ENCODE results near the gene C12orf57.

The C12orf57 gene

DNA sequence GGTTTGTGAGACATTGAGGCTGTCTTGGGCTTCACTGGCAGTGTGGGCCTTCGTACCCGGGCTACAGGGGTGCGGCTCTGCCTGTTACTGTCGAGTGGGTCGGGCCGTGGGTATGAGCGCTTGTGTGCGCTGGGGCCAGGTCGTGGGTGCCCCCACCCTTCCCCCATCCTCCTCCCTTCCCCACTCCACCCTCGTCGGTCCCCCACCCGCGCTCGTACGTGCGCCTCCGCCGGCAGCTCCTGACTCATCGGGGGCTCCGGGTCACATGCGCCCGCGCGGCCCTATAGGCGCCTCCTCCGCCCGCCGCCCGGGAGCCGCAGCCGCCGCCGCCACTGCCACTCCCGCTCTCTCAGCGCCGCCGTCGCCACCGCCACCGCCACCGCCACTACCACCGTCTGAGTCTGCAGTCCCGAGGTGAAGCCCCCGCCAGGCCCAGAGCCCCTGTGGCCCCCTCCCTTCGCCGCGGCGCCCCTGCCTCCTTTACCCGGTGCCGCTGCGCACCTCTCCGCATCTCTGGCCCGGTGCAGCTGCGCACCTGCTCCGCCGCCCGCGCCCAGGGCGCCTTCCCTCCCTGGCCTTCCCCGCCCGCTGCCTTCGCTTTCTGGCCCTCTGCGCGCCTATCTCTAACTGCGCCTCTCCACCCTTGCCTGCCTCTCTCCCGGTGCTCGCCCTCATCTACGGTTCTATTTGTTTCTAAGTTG is 29.4 kb upstream of the C12orf57 start, which contains the start of gene ENO2:
Gene ENO2 (plus strand): TSS at position 335 of the 701 bp plus-strand sequence. CDS start 1,253 bp downstream, outside the sequence.
- DNase-seq (ENCODE audit: extremely low read depth, low read depth): no peak
- TF ChIP-seq, protein P1, sequence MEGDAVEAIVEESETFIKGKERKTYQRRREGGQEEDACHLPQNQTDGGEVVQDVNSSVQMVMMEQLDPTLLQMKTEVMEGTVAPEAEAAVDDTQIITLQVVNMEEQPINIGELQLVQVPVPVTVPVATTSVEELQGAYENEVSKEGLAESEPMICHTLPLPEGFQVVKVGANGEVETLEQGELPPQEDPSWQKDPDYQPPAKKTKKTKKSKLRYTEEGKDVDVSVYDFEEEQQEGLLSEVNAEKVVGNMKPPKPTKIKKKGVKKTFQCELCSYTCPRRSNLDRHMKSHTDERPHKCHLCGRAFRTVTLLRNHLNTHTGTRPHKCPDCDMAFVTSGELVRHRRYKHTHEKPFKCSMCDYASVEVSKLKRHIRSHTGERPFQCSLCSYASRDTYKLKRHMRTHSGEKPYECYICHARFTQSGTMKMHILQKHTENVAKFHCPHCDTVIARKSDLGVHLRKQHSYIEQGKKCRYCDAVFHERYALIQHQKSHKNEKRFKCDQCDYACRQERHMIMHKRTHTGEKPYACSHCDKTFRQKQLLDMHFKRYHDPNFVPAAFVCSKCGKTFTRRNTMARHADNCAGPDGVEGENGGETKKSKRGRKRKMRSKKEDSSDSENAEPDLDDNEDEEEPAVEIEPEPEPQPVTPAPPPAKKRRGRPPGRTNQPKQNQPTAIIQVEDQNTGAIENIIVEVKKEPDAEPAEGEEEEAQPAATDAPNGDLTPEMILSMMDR (IDR thresholded peaks at IDR 0.05; ENCODE audit: low read depth, low read length, missing control alignments): no peak
- peak within 1 kb of the TSS; percentile 45 for H3K4me3 ChIP-seq (replicated peaks; ENCODE audit: low read depth, low read length)

DNA sequence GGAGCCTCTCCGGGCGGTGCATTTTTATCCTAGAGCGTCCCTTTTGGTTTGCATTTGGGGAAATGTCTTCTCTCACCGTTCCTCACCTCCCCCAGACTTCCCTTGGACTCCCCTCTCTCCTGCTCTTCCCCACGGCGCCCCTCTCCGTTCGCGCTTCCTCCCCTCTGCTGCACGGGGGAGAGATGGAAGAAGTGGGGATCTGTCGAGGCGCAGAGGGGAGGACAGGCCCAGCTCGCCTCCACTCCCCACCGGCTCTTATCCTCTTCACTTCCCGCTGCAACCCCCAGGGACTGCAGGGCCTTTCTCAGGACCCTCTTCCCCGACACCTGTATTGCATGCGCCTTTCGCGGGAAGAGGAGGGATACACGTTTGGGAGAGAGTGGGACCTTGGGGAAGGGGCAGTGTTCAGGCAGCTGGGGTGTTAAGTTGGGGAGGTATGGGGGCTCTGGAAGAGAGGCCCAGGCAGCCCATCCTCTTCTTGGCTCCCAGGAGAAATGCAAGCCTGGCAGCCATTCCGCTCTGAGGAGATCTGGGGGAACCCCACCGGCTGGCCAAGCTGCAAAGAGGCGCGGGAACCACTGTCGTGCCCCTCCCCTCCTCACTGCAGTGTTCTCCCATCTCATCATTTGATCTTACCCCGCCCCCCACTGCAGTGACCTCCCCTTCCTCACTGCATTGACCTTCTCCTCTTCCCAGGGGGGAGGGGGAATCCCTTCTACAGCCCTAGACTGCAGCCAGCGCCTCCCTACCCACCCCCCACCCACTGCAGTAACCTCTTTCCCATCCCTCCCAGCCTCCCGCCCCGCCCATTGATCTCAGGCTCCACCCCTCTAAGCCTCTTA is 28.7 kb upstream of the C12orf57 start:
- peak overlapping the region; percentile 45 for H3K4me3 ChIP-seq (replicated peaks; ENCODE audit: low read depth, low read length)
- TF ChIP-seq, protein P1 (IDR thresholded peaks at IDR 0.05; ENCODE audit: low read depth, low read length, missing control alignments): no peak
- no peak for DNase-seq (ENCODE audit: extremely low read depth, low read depth)

DNA sequence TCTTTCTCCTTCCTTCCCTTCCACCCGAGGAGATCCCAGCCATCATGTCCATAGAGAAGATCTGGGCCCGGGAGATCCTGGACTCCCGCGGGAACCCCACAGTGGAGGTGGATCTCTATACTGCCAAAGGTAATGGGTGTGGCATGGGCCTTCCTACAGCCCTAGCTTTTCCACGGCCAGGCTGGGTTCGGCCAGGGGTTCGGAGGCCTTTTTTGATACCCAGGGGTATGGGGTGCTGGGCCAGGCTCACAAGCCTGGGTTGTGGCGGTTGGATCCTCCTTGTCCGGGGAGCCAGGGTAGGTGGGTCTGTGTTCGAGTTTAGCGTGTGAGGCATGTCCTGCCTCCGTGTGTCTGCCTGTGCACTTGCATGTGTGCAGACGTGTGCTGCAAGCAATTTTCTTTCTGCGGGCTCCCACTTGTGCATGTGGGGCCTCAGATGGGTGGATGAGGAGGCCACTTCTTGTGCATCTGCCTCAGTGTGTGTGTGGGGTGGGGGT is 28.0 kb upstream of the C12orf57 start:
- no peak for DNase-seq (ENCODE audit: extremely low read depth, low read depth)
- H3K4me3 ChIP-seq (replicated peaks; ENCODE audit: low read depth, low read length): no peak overlapping the region
- TF ChIP-seq, protein P1 (IDR thresholded peaks at IDR 0.05; ENCODE audit: low read depth, low read length, missing control alignments): no peak

DNA sequence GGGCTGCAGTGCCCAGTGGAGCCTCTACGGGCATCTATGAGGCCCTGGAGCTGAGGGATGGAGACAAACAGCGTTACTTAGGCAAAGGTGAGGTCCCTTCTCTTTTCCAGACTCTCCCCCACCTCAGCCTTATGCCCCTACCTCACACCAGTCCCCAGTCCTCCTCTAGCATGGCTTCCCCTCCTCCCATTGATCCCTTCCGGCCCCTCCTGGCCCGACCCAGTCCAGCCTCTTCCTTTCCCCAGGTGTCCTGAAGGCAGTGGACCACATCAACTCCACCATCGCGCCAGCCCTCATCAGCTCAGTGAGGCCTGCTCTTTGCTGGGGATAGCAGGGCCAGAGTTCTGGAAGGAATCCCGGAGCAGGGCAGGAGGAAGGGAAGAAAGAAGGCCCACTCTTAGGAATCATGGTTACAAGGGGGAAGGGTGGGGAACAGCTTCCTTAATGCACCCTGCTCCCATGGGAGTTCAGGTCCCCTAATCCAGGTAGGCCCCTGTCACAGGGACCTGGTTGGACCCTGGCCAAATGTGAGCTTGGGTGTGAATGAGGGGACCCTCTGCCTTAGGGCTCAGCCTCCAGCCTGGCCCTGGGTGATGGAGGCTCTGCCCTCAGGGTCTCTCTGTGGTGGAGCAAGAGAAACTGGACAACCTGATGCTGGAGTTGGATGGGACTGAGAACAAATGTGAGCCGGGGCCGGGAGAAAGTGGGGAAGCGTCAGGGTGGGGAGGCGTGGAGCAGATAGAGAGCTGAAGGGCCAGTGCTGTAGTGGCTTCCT is 27.2 kb upstream of the C12orf57 start:
- no peak overlapping the region for H3K4me3 ChIP-seq (replicated peaks; ENCODE audit: low read depth, low read length)
- TF ChIP-seq, protein P1 (IDR thresholded peaks at IDR 0.05; ENCODE audit: low read depth, low read length, missing control alignments): no peak
- DNase-seq (ENCODE audit: extremely low read depth, low read depth): no peak

DNA sequence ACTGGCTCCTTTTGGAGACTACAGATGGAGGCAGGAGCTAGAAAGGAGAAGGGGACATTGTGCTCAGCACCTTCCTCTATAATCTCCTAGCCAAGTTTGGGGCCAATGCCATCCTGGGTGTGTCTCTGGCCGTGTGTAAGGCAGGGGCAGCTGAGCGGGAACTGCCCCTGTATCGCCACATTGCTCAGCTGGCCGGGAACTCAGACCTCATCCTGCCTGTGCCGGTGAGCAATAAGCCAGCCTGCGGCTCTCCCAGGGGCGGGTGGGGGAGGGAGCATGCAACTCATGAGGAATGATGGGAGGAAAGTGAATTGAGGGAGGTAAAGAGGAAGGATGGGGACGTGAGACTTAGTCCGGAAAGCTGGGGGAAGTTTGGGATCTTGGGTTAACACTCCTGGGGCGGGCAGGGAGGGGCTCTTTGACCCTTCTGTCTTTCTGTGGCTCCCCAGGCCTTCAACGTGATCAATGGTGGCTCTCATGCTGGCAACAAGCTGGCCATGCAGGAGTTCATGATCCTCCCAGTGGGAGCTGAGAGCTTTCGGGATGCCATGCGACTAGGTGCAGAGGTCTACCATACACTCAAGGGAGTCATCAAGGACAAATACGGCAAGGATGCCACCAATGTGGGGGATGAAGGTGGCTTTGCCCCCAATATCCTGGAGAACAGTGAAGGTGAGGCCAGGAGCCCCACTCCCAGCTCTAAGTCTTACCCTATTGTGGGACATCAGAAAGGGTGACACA is 26.2 kb upstream of the C12orf57 start:
- no peak overlapping the region for H3K4me3 ChIP-seq (replicated peaks; ENCODE audit: low read depth, low read length)
- TF ChIP-seq, protein P1 (IDR thresholded peaks at IDR 0.05; ENCODE audit: low read depth, low read length, missing control alignments): no peak
- no peak for DNase-seq (ENCODE audit: extremely low read depth, low read depth)

DNA sequence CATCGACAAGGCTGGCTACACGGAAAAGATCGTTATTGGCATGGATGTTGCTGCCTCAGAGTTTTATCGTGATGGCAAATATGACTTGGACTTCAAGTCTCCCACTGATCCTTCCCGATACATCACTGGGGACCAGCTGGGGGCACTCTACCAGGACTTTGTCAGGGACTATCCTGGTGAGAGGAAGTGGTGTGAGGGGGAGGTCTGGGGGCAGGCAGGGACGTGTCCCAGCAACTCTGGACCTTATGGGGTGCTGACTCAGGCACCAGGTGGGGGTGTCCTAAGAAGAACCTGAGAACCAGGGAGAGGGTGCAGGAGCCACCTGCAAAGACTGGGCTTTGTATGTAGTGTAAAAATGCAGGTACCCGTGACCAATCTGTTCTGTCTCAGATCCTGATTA is 24.2 kb upstream of the C12orf57 start:
- no peak for DNase-seq (ENCODE audit: extremely low read depth, low read depth)
- TF ChIP-seq, protein P1 (IDR thresholded peaks at IDR 0.05; ENCODE audit: low read depth, low read length, missing control alignments): peak; percentile 9

More for the DNA sequence above, 24.2 kb upstream of the C12orf57 start:
- no peak overlapping the region for H3K4me3 ChIP-seq (replicated peaks; ENCODE audit: low read depth, low read length)
